SK-N-SH treated with all-trans-retinoic acid at 6 μM for 48 hours (cell line): ENCODE data around the gene ENOPH1.

Experiments
- CSDC2 ChIP-seq: fragments of 250-450 bp; sonication (Bioruptor Pico); IDR thresholded peaks from 2 replicates; pipeline ENCODE4 v1.5.0; 2020; ENCODE audit warnings: mild to moderate bottlenecking, moderate library complexity
- GLIS3 ChIP-seq: fragments of 250-450 bp; sonication (Bioruptor Pico); IDR thresholded peaks from 2 replicates; pipeline ENCODE4 v1.5.0; 2020; ENCODE audit warnings: mild to moderate bottlenecking, moderate library complexity
- PPARA ChIP-seq: fragments of 250-450 bp; sonication (Bioruptor Pico); IDR thresholded peaks from 2 replicates; pipeline ENCODE4 v1.5.0; 2020; ENCODE audit warnings: mild to moderate bottlenecking, borderline replicate concordance
- SNAI2 ChIP-seq: fragments of 250-450 bp; sonication (Bioruptor Pico); IDR thresholded peaks from 2 replicates; pipeline ENCODE4 v1.5.0; 2020; ENCODE audit warnings: mild to moderate bottlenecking, moderate library complexity
- TCF4 ChIP-seq: fragments of 250-450 bp; sonication (Bioruptor Pico); IDR thresholded peaks from 2 replicates; pipeline ENCODE4 v1.8.0; 2021; ENCODE audit warnings: mild to moderate bottlenecking, moderate library complexity, borderline replicate concordance
- ZC3H10 ChIP-seq: fragments of 250-450 bp; sonication (Bioruptor Pico); IDR thresholded peaks from 2 replicates; pipeline ENCODE4 v1.5.1; 2021; ENCODE audit warnings: mild to moderate bottlenecking, moderate library complexity
- ZNF8 ChIP-seq: fragments of 450-650 bp; formaldehyde crosslinking; IDR thresholded peaks from 2 replicates; pipeline ENCODE4 v1.5.0; 2020; ENCODE audit warnings: mild to moderate bottlenecking, moderate library complexity

- no peak for TF ChIP-seq ZNF8 (CRISPR knock-in tag)
- no peak for TF ChIP-seq CSDC2 (CRISPR knock-in tag)
- no peak for TF ChIP-seq GLIS3 (CRISPR knock-in tag)
- no peak for TF ChIP-seq SNAI2 (CRISPR knock-in tag)
- TF ChIP-seq PPARA, result no peak
- TF ChIP-seq ZC3H10, result no peak
- TF ChIP-seq TCF4 (CRISPR knock-in tag), result no peak
Observed at GRCh38 chr4:82462415-82462831, 32.0 kb downstream of the ENOPH1 start.
